Thyroid gland (tissue), 4 donors: Measurements from ENCODE around the gene TTBK2. TPM values are rescaled to one million over a fixed set of nuclear protein-coding genes. Genes with fewer than 3 reads are reported as not detected.

Source experiments
- DNase-seq, 2 donors: peaks; one replicate each; pipeline ENCODE4 v3.0.0-alpha.2; 2019
- H3K27ac ChIP-seq, 3 donors: fragments of 200-600 bp; sonication (generic); 1 replicate in 2 of 3; 2 replicates in 1 of 3; pipeline ENCODE4 v1.5.1; 2016 to 2019; ENCODE audit warnings: mild to moderate bottlenecking in 1 of 3, moderate library complexity in 1 of 3
- H3K27me3 ChIP-seq: fragments of 200-600 bp; sonication (generic); one replicate; pipeline ENCODE4 v1.5.1; 2019
- H3K36me3 ChIP-seq, 2 donors: fragments of 200-600 bp; sonication (generic); one replicate each; pipeline ENCODE4 v1.5.1; 2016 to 2019
- H3K4me1 ChIP-seq, 2 donors: fragments of 200-600 bp; sonication (generic); one replicate each; pipeline ENCODE4 v1.5.1; 2017 to 2019
- H3K4me3 ChIP-seq, 3 donors: fragments of 200-600 bp; sonication (generic); replicated peaks in 1 of 3; 1 replicate in 2 of 3; 2 replicates in 1 of 3; pipeline ENCODE4 v1.5.1; 2016; ENCODE audit warnings: mild to moderate bottlenecking in 1 of 3
- H3K9me3 ChIP-seq: fragments of 200-600 bp; sonication (generic); one replicate; pipeline ENCODE4 v1.5.1; 2017
- POLR2A ChIP-seq, 2 donors: fragments of 450-650 bp; IDR thresholded peaks; one replicate each; pipeline ENCODE4 v1.6.1; 2017; ENCODE audit warnings: antibody characterized with exemption in 2 of 2, mild to moderate bottlenecking in 2 of 2, moderate library complexity in 1 of 2
- WGBS, 2 donors: methylation state at CpG; one replicate each; pipeline ENCODE4 v1.1.5; 2017; 5-methylcytosine and 5-hydroxymethylcytosine counted together
- intact Hi-C: fragments of 100-400 bp; cut with DNase I; formaldehyde crosslinking; loops from one replicate; pipeline ENCODE4 v1.15.1; 2023
- total RNA-seq, 4 donors: library from RNA; depleted of rRNA; stranded (reverse); fragments of >200 nt; gene quantifications; one replicate each; pipeline ENCODE4 v1.2.3, GENCODE V29; 2016
- TF ChIP-seq, protein P1 (sequence below), 6 experiments: fragments of 200-600 bp in 3 of 6; fragments of 450-650 bp in 3 of 6; sonication (generic) in 3 of 6; IDR thresholded peaks; one replicate each; pipeline ENCODE4 v1.5.1; 2016 to 2019; ENCODE audit warnings: antibody characterized with exemption in 6 of 6, mild to moderate bottlenecking in 2 of 6, inconsistent platforms in 1 of 6, moderate library complexity in 1 of 6

The TTBK2 gene
- total RNA-seq, 4 donors from 2014 or later = 15.7 to 26.9 (median 20.0) TPM

DNA sequence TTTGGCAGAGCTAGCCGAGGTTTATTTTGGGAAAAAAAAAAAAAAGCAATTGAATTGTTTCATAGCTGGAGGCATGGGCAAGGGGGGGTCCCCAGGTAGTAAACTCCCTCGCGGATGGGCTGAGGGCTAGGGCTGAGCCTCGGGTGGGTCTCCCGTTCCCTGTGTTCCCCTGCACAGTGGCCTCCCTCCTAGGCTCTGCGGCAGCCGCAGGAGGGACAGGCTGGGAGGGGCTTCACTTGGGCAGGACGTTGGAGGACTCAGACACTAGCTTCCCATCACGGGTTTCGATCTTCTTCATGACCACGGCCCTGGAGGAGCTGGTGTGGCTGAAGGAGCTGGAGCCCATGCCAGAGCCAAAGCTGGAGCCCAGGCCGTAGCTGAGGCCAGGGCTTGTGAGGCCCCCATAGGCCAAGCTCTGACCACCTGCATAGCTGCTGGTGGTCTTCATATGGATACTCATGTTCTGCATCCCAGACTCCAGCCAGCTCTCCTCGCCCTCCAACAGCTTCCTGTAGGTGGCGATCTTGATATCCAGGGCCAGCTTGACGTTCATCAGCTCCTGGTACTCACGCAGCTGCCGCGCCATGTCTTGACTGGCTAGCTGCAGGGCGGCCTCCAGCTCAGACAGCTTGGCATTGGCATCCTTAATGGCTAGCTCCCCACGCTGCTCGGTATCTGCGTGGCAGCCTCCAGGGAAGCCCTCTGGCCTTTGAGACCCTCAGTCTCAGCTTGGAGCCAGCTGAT, 119.7 kb downstream of the TTBK2 start:
- WGBS, 2 donors = 85 to 88% methylated on average over 18 to 22 of the region's 22 CpGs
- no peaks in the 10 kb centered on the region for H3K27me3 ChIP-seq
- intact Hi-C loops = no loop called here

DNA sequence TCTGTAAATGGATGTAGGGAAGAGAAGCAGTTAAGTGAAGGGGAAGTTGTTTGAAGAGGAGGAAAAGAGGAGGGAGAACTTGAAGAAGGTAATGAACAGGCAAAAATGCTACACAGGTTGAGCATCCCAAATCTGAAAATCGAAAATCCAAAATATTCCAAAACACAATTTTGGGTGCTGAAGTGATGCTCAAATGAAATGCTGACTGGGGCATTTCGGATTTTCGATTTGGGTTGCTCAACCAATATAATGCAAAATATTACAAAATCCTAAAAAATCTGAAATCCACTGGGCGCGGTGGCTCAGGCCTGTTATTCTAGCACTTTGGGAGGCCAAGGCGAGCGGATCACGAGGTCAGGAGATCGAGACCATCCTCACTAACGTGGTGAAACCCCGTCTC, 121.8 kb downstream of the TTBK2 start:
- intact Hi-C loops = no loop called here
- H3K36me3 ChIP-seq = peaks cover 0 to 6% of the 10 kb centered on the region in 2 donors
- WGBS, 2 donors = 96 to 97% methylated on average over 11 of the region's 11 CpGs
- no peaks in the 10 kb centered on the region for H3K4me1 ChIP-seq
- H3K4me3 ChIP-seq = no peak overlapping the region
- DNase-seq = no peak
- H3K27me3 ChIP-seq = no peaks in the 10 kb centered on the region
- no peaks in the 10 kb centered on the region for H3K9me3 ChIP-seq
- TF ChIP-seq POLR2A (IDR thresholded peaks at IDR 0.05) = no peak
- TF ChIP-seq, protein P1, sequence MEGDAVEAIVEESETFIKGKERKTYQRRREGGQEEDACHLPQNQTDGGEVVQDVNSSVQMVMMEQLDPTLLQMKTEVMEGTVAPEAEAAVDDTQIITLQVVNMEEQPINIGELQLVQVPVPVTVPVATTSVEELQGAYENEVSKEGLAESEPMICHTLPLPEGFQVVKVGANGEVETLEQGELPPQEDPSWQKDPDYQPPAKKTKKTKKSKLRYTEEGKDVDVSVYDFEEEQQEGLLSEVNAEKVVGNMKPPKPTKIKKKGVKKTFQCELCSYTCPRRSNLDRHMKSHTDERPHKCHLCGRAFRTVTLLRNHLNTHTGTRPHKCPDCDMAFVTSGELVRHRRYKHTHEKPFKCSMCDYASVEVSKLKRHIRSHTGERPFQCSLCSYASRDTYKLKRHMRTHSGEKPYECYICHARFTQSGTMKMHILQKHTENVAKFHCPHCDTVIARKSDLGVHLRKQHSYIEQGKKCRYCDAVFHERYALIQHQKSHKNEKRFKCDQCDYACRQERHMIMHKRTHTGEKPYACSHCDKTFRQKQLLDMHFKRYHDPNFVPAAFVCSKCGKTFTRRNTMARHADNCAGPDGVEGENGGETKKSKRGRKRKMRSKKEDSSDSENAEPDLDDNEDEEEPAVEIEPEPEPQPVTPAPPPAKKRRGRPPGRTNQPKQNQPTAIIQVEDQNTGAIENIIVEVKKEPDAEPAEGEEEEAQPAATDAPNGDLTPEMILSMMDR (IDR thresholded peaks at IDR 0.05) = no peak
- H3K27ac ChIP-seq = no peak overlapping the region

More for the DNA sequence above, 119.7 kb downstream of the TTBK2 start:
- DNase-seq = no peak
- no peaks in the 10 kb centered on the region for H3K9me3 ChIP-seq
- no peak for TF ChIP-seq POLR2A (IDR thresholded peaks at IDR 0.05)
- TF ChIP-seq, protein P1 (IDR thresholded peaks at IDR 0.05) = no peak
- H3K27ac ChIP-seq = no peak overlapping the region
- H3K36me3 ChIP-seq = peaks cover 0 to 6% of the 10 kb centered on the region in 2 donors
- no peaks in the 10 kb centered on the region for H3K4me1 ChIP-seq
- H3K4me3 ChIP-seq = no peak overlapping the region

DNA sequence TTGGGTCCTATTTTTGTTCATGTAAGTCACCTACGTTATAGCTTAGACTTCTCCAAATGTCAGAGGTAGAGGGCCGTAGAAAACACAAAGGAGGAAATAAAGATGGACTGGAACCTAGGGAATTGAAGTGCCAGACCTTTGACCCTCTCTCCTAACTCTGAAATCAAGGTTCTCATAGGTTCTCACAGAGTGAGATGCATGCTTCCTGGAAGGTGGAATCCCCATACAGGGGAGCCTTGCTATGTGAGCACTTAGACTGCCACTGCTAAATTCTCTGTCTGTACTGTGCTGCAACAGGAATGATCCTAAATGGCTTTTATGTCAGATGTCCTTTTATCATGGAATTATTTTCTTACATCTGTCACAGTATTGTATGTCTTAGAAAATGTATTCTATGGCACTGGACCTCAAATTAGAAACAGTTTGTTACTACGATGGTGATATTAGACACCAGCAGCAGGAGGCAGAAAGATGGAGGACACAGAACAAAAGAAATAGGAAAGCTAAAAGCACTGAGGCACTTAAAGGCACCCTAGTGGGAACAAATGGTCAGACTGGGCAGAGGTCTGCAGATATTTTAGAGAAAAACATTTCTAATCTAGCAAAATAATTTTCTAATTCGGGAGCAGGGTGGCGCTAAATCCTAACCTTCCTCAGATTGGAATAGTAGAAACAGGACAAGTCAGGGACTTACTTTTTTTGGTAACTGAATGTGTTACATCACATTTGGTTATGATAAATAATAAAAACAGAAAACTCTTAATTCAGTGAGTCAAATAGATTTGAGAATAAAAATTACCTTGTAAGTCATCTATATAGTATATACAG, 123.4 kb downstream of the TTBK2 start:
- intact Hi-C loops = no loop called here
- DNase-seq = no peak
- H3K27ac ChIP-seq = no peak overlapping the region
- TF ChIP-seq POLR2A (IDR thresholded peaks at IDR 0.05) = no peak
- H3K4me1 ChIP-seq = no peaks in the 10 kb centered on the region
- 88 to 92% methylated on average over 5 of the region's 5 CpGs for WGBS, 2 donors
- H3K27me3 ChIP-seq = no peaks in the 10 kb centered on the region
- no peaks in the 10 kb centered on the region for H3K9me3 ChIP-seq
- peaks cover 0 to 6% of the 10 kb centered on the region in 2 donors for H3K36me3 ChIP-seq
- no peak overlapping the region for H3K4me3 ChIP-seq

DNA sequence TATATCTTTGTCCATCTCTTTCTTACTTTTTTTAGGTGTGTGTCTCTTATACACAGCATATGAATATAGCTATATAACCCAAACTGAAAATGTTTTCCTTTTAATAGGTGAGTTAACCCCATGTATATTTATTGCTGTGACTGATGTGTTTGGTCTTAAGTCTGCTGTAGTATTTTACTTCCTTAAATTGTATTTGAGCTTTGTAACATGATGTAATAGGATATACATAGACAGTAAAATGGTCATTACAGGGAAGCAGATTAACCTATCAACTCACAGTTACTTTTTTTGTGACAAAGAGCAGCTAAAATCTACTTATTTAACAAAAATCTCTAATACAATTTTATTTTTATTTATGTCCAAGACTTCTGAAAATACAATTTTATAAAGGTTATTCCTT, 131.9 kb downstream of the TTBK2 start:
- H3K4me1 ChIP-seq = no peaks in the 10 kb centered on the region
- no peaks in the 10 kb centered on the region for H3K9me3 ChIP-seq
- intact Hi-C loops = no loop called here
- no peaks in the 10 kb centered on the region for H3K27me3 ChIP-seq
- no peak overlapping the region for H3K4me3 ChIP-seq
- H3K36me3 ChIP-seq = no peaks in the 10 kb centered on the region
- TF ChIP-seq, protein P1 (IDR thresholded peaks at IDR 0.05) = no peak
- no peak for TF ChIP-seq POLR2A (IDR thresholded peaks at IDR 0.05)
- H3K27ac ChIP-seq = no peak overlapping the region
- DNase-seq = no peak

DNA sequence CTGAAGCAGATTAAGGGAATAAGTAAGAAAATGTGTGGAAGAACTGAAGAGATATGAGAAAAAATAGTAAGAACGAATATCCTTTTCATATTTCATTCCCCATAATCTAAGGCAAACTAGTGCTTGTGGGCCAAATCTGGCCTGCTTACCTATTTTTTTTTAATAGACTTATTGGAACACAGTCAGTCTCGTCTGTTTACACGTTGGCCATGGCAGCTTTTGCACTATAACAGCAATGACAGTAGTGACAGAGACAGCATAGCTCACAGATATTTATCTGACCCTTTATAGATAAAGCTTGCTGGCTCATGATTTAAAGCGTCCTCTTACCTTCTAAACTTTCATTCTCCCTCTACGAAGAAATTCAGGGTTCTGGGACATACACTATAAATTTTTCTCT, 133.6 kb downstream of the TTBK2 start:
- H3K27ac ChIP-seq = no peak overlapping the region
- intact Hi-C loops = no loop called here
- H3K9me3 ChIP-seq = no peaks in the 10 kb centered on the region
- DNase-seq = no peak
- H3K36me3 ChIP-seq = peaks cover 0 to 4% of the 10 kb centered on the region in 2 donors
- TF ChIP-seq, protein P1 (IDR thresholded peaks at IDR 0.05) = no peak
- TF ChIP-seq POLR2A (IDR thresholded peaks at IDR 0.05) = no peak
- 94 to 96% methylated on average over 5 of the region's 5 CpGs for WGBS, 2 donors
- H3K27me3 ChIP-seq = no peaks in the 10 kb centered on the region
- H3K4me3 ChIP-seq = no peak overlapping the region
- no peaks in the 10 kb centered on the region for H3K4me1 ChIP-seq
